GM21381 (cell line): ENCODE results near the gene ATG5.
A peak's percentile ranks its signal among the peaks of the same experiment; 100 is the strongest.

ENCODE experiments used
- ATAC-seq: cut with Tn5 transposase; IDR thresholded peaks from one replicate; pipeline ENCODE4 v1.9.1; 2021; ENCODE audit warnings: mild to moderate bottlenecking, moderate library complexity; ENCODE audit not compliant: unreplicated experiment

Gene ATG5

GRCh38 chr6:106184629-106185028 is 140.9 kb downstream of the ATG5 start:
- ATAC-seq, result no peak

- ATAC-seq, result no peak
Measured at GRCh38 chr6:106183430-106183829, 142.1 kb downstream of the ATG5 start.

GRCh38 chr6:106182455-106182854 is 143.1 kb downstream of the ATG5 start:
- peak; percentile 82 for ATAC-seq

- no peak for ATAC-seq
Measured at GRCh38 chr6:106181664-106182418, 143.7 kb downstream of the ATG5 start.

- no peak for ATAC-seq
Measured at GRCh38 chr6:106180208-106180607, 145.4 kb downstream of the ATG5 start.

GRCh38 chr6:106178900-106179299 is 146.7 kb downstream of the ATG5 start:
- no peak for ATAC-seq

GRCh38 chr6:106177786-106178185 is 147.8 kb downstream of the ATG5 start:
- no peak for ATAC-seq

GRCh38 chr6:106173124-106173879 is 152.3 kb downstream of the ATG5 start:
- no peak for ATAC-seq

GRCh38 chr6:106170030-106170791 is 155.3 kb downstream of the ATG5 start:
- no peak for ATAC-seq

GRCh38 chr6:106169517-106169916 is 156.0 kb downstream of the ATG5 start:
- ATAC-seq, result no peak

- no peak for ATAC-seq
Measured at GRCh38 chr6:106168097-106168888, 157.3 kb downstream of the ATG5 start.

- peak; percentile 41 for ATAC-seq
Measured at GRCh38 chr6:106167096-106167814, 158.3 kb downstream of the ATG5 start.

- no peak for ATAC-seq
Measured at GRCh38 chr6:106165885-106166485, 159.6 kb downstream of the ATG5 start.

GRCh38 chr6:106163966-106164877 is 161.3 kb downstream of the ATG5 start:
- ATAC-seq, result peak; percentile 41

GRCh38 chr6:106163446-106163965 is 162.1 kb downstream of the ATG5 start:
- peak; percentile 21 for ATAC-seq

GRCh38 chr6:106162921-106163320 is 162.6 kb downstream of the ATG5 start:
- ATAC-seq, result no peak

GRCh38 chr6:106161893-106162292 is 163.7 kb downstream of the ATG5 start:
- ATAC-seq, result no peak

- no peak for ATAC-seq
Measured at GRCh38 chr6:106161311-106161874, 164.2 kb downstream of the ATG5 start.
